Measurements from ENCODE around the gene DIP2B.
A peak's percentile ranks its signal among the peaks of the same experiment; 100 is the strongest.

DNA sequence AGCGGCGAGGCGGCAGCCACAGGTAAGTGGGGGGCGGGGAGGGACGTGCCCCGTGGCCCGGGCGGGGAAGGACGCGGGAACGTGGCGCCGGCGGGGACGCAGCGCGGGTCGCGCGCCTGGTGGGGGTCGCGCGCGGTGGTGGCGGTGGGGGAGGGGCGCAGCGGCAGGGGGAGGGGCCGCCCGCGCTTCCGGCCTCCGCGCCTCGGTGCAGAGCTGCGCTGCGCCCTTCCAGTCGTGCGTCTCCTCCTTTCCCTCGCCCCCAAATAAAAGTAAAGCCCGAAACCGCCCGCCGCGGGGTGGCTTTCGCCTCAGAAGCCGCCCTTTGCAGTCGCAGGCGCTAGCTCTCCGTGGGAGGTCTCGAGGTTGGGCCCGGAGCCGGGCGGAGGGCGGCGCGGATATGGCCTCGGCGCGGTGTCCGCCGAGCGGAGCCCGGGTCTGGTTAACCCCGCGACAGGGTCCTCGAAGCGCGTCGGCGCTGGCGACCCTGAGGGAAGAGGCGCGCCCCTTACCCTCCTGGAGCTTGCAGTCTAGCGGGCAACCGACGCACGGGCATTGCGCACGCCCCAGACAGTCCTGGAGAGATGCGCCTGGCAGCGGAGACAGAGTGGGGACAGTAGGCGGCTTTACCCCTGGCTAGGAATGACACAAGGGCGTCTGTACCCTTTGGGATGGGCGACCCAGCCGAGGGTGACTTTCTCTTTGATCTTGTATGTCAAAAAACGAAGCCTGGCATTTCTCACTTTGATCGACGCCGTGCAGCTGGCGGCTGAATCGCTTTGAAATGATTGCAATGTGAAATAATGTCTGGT, 259.7 kb downstream of the DIP2B start:
- TF ChIP-seq, protein P1, sequence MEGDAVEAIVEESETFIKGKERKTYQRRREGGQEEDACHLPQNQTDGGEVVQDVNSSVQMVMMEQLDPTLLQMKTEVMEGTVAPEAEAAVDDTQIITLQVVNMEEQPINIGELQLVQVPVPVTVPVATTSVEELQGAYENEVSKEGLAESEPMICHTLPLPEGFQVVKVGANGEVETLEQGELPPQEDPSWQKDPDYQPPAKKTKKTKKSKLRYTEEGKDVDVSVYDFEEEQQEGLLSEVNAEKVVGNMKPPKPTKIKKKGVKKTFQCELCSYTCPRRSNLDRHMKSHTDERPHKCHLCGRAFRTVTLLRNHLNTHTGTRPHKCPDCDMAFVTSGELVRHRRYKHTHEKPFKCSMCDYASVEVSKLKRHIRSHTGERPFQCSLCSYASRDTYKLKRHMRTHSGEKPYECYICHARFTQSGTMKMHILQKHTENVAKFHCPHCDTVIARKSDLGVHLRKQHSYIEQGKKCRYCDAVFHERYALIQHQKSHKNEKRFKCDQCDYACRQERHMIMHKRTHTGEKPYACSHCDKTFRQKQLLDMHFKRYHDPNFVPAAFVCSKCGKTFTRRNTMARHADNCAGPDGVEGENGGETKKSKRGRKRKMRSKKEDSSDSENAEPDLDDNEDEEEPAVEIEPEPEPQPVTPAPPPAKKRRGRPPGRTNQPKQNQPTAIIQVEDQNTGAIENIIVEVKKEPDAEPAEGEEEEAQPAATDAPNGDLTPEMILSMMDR (IDR thresholded peaks at IDR 0.05; ENCODE audit: low read depth, low read length) = no peak
- TF ChIP-seq POLR2A (IDR thresholded peaks at IDR 0.05; ENCODE audit: extremely low read depth, insufficient read length) = peak; percentile 47

Data from NB4 (cell line).